HepG2 (cell line): ENCODE data around the gene CTSA. TPM values are rescaled to one million over a fixed set of nuclear protein-coding genes. Genes with fewer than 3 reads are reported as not detected.

Experiments used
- ATF1 ChIP-seq: IDR thresholded peaks from 2 replicates; pipeline ENCODE4 v1.6.1; 2016; ENCODE audit warnings: mild to moderate bottlenecking, control low read depth
- BORCS8-MEF2B ChIP-seq: sonication (generic); formaldehyde crosslinking; IDR thresholded peaks from 2 replicates; pipeline ENCODE4 v1.8.0; 2022; ENCODE audit warnings: mild to moderate bottlenecking, missing genetic modification reagents
- HNF4A ChIP-seq: sonication (generic); formaldehyde crosslinking; IDR thresholded peaks from 2 replicates; pipeline ENCODE4 v1.4.0; 2020; ENCODE audit warnings: missing genetic modification reagents
- IKZF4 ChIP-seq: sonication (generic); formaldehyde crosslinking; IDR thresholded peaks from 2 replicates; pipeline ENCODE4 v1.5.1; 2020; ENCODE audit warnings: borderline replicate concordance, mild to moderate bottlenecking, low read depth, missing genetic modification reagents; ENCODE audit errors: not compliant biosample characterization
- NBN ChIP-seq: fragments of 450-650 bp; conservative IDR thresholded peaks from 2 replicates; pipeline ENCODE4 v1.6.1; 2017
- POGZ ChIP-seq: sonication (generic); formaldehyde crosslinking; IDR thresholded peaks from 2 replicates; pipeline ENCODE4 v1.4.0; 2020; ENCODE audit warnings: mild to moderate bottlenecking, missing genetic modification reagents
- POLR2A ChIP-seq, 2 experiments: IDR thresholded peaks; 2 replicates each; pipeline ENCODE4 v1.6.1; 2011; ENCODE audit warnings: low read depth in 2 of 2, low read length in 2 of 2, mild to moderate bottlenecking in 1 of 2, moderate library complexity in 1 of 2; ENCODE audit not compliant: insufficient read depth in 1 of 2
- POLR2AphosphoS2 ChIP-seq: IDR thresholded peaks from 2 replicates; pipeline ENCODE4 v1.6.1; 2011; ENCODE audit warnings: low read depth, low read length, improper control_type of control experiment
- RORA ChIP-seq: sonication (generic); formaldehyde crosslinking; IDR thresholded peaks from 2 replicates; pipeline ENCODE4 v1.5.0; 2020; ENCODE audit warnings: mild to moderate bottlenecking, missing genetic modification reagents, moderate library complexity
- SOX5 ChIP-seq: IDR thresholded peaks from 2 replicates; pipeline ENCODE4 v1.6.1; 2016; ENCODE audit warnings: borderline replicate concordance
- TCF7 ChIP-seq: sonication (generic); IDR thresholded peaks from 2 replicates; pipeline ENCODE4 v1.6.1; 2016; ENCODE audit warnings: antibody characterized with exemption, low read depth
- TCF7L2 ChIP-seq: IDR thresholded peaks from 2 replicates; pipeline ENCODE4 v1.6.1; 2011; ENCODE audit warnings: mild to moderate bottlenecking, low read depth, low read length, moderate library complexity
- TMF1 ChIP-seq: sonication (generic); formaldehyde crosslinking; IDR thresholded peaks from 2 replicates; pipeline ENCODE4 v1.8.1; 2022; ENCODE audit warnings: low read depth, missing genetic modification reagents
- ZC3H4 ChIP-seq: sonication (generic); formaldehyde crosslinking; IDR thresholded peaks from 2 replicates; pipeline ENCODE4 v1.4.0; 2020; ENCODE audit warnings: missing genetic modification reagents, borderline replicate concordance
- ZNF24 ChIP-seq: fragments of 450-650 bp; IDR thresholded peaks from 2 replicates; pipeline ENCODE4 v1.6.1; 2017; ENCODE audit warnings: antibody characterized with exemption, mild to moderate bottlenecking
- ZNF256 ChIP-seq: sonication (generic); formaldehyde crosslinking; conservative IDR thresholded peaks from 2 replicates; pipeline ENCODE4 v1.4.0; 2020; ENCODE audit warnings: missing genetic modification reagents
- ZNF546 ChIP-seq: sonication (generic); formaldehyde crosslinking; conservative IDR thresholded peaks from 2 replicates; pipeline ENCODE4 v1.8.1; 2023; ENCODE audit warnings: mild to moderate bottlenecking, missing genetic modification reagents
- ZNF652 ChIP-seq: IDR thresholded peaks from 2 replicates; pipeline ENCODE4 v1.6.1; 2016; ENCODE audit warnings: low read depth, borderline replicate concordance
- polyA plus RNA-seq, 8 experiments: library from polyadenylated mRNA; depleted of rRNA in 3 of 8; stranded (reverse) in 7 of 8; unstranded in 1 of 8; fragments of >200 nt; fragmentation: Illumina TruSeq in 4 of 8; extraction: Trizol in 4 of 8; gene quantifications; 2 replicates each; pipeline versions ENCODE4 v1.2.1 to v1.2.3, GENCODE V29; 2011 to 2016; ENCODE audit warnings: low read depth in 4 of 8, missing spikeins in 1 of 8, mixed read lengths in 1 of 8; ENCODE audit not compliant: insufficient read depth in 1 of 8
- total RNA-seq, 5 experiments: library from RNA; depleted of rRNA; stranded (reverse); fragments of >200 nt; fragmentation: Illumina TruSeq; extraction: Trizol; gene quantifications; 2 replicates each; pipeline ENCODE4 v1.2.3, GENCODE V29; 2016; ENCODE audit warnings: low read depth in 1 of 5
- TF ChIP-seq, protein P1 (sequence below), 2 experiments: sonication (generic) in 1 of 2; formaldehyde crosslinking in 1 of 2; IDR thresholded peaks; 2 replicates each; pipeline versions ENCODE4 v1.4.0 to v1.6.1; 2018 to 2020; ENCODE audit warnings: missing genetic modification reagents in 2 of 2, borderline replicate concordance in 1 of 2, low read depth in 1 of 2, mild to moderate bottlenecking in 1 of 2, missing biosample characterization in 1 of 2
- TF ChIP-seq, protein P2 (sequence below): sonication (generic); formaldehyde crosslinking; conservative IDR thresholded peaks from 2 replicates; pipeline ENCODE4 v1.5.0; 2020; ENCODE audit warnings: missing genetic modification reagents
- TF ChIP-seq, protein P3 (sequence below): sonication (generic); formaldehyde crosslinking; IDR thresholded peaks from 2 replicates; pipeline ENCODE4 v1.8.1; 2023; ENCODE audit warnings: mild to moderate bottlenecking, missing genetic modification reagents
- TF ChIP-seq, protein P4 (sequence below): sonication (generic); formaldehyde crosslinking; IDR thresholded peaks from 2 replicates; pipeline ENCODE4 v1.4.0; 2020; ENCODE audit warnings: missing genetic modification reagents

CTSA gene
- total and polyA plus RNA-seq, 2 of the 13 experiments (the other 11 are each of a cell fraction or from before 2014, with no cell fraction given) = 202 to 231 TPM

DNA sequence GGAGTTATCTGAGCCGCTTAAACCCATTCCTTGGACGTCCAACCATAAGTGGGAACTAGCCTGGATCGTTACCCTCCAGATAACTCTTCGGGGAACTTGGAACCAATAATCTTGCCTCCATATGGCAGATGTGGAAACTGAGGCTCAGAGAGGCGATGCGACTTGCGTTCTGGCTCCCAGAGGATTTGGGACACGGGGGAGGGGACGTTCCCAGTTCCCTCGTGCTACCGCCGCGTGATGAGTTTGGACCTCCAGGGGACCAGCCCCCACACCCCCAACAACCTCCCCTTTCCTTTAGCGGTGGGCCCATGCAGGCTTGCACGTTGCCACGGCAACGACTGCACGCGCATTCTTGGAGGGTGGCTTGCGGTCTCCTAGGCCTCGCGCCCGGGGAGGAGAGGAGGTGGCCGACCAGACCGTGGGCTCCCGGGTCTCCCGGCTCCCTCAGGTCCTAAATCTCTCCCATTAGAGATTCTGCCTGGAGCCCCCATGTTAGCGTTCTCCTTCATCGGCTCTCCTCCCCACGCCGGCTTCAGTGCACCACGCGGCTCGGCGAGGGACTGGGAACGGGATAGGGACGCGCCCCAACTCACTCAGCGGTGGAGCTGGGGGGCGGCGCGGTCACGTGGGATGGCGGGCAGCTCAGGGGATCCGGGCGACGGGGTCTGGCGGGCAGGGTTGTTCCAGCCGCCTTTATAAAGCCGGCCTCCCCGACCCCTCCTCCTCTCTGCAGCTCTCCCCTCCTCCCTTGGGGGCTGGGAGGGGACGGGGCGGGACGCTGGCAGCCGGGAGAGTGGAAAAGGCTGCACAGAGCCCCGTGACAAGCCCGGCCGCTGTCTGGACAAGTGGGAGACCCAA lies 20.6 kb downstream of the CTSA start, which contains the start of gene PLTP (continued):
- TF ChIP-seq ZNF652 (CRISPR knock-in tag) = no peak
- TF ChIP-seq, protein P1, sequence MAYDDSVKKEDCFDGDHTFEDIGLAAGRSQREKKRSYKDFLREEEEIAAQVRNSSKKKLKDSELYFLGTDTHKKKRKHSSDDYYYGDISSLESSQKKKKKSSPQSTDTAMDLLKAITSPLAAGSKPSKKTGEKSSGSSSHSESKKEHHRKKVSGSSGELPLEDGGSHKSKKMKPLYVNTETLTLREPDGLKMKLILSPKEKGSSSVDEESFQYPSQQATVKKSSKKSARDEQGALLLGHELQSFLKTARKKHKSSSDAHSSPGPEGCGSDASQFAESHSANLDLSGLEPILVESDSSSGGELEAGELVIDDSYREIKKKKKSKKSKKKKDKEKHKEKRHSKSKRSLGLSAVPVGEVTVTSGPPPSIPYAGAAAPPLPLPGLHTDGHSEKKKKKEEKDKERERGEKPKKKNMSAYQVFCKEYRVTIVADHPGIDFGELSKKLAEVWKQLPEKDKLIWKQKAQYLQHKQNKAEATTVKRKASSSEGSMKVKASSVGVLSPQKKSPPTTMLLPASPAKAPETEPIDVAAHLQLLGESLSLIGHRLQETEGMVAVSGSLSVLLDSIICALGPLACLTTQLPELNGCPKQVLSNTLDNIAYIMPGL (CRISPR knock-in tag; IDR thresholded peaks at IDR 0.05; ENCODE audit: borderline replicate concordance in 1 of 2, low read depth in 1 of 2) = peak in 1 of 2 experiments; percentile 64; a peak in 1 of 4 replicates
- TF ChIP-seq POLR2AphosphoS2 = no peak
- TF ChIP-seq BORCS8-MEF2B (CRISPR knock-in tag) = peak; percentile 54; the same call in 1 of the 2 replicates
- no peak for TF ChIP-seq TCF7
- peak in 1 of 2 experiments; percentile 73; a peak in 3 of 4 replicates for TF ChIP-seq POLR2A (IDR thresholded peaks at IDR 0.05; ENCODE audit: insufficient read depth in 1 of 2, low read depth in 2 of 2, low read length in 2 of 2)
- TF ChIP-seq ZNF546 (CRISPR knock-in tag) = no peak
- TF ChIP-seq ZNF24 = no peak
- TF ChIP-seq TMF1 = no peak
- no peak for TF ChIP-seq TCF7L2
- TF ChIP-seq ZC3H4 (CRISPR knock-in tag) = no peak
- TF ChIP-seq RORA (CRISPR knock-in tag) = no peak
- no peak for TF ChIP-seq IKZF4 (CRISPR knock-in tag)
- TF ChIP-seq, protein P2, sequence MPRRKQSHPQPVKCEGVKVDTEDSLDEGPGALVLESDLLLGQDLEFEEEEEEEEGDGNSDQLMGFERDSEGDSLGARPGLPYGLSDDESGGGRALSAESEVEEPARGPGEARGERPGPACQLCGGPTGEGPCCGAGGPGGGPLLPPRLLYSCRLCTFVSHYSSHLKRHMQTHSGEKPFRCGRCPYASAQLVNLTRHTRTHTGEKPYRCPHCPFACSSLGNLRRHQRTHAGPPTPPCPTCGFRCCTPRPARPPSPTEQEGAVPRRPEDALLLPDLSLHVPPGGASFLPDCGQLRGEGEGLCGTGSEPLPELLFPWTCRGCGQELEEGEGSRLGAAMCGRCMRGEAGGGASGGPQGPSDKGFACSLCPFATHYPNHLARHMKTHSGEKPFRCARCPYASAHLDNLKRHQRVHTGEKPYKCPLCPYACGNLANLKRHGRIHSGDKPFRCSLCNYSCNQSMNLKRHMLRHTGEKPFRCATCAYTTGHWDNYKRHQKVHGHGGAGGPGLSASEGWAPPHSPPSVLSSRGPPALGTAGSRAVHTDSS = no peak
- no peak for TF ChIP-seq SOX5
- no peak for TF ChIP-seq HNF4A
- no peak; the same call in 1 of the 2 replicates for TF ChIP-seq POGZ (CRISPR knock-in tag)
- TF ChIP-seq ATF1 (CRISPR knock-in tag) = no peak
- TF ChIP-seq ZNF256 (CRISPR knock-in tag) = no peak
- TF ChIP-seq, protein P3, sequence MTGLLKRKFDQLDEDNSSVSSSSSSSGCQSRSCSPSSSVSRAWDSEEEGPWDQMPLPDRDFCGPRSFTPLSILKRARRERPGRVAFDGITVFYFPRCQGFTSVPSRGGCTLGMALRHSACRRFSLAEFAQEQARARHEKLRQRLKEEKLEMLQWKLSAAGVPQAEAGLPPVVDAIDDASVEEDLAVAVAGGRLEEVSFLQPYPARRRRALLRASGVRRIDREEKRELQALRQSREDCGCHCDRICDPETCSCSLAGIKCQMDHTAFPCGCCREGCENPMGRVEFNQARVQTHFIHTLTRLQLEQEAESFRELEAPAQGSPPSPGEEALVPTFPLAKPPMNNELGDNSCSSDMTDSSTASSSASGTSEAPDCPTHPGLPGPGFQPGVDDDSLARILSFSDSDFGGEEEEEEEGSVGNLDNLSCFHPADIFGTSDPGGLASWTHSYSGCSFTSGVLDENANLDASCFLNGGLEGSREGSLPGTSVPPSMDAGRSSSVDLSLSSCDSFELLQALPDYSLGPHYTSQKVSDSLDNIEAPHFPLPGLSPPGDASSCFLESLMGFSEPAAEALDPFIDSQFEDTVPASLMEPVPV (CRISPR knock-in tag) = peak; percentile 70; the same call in 1 of the 2 replicates
- TF ChIP-seq, protein P4, sequence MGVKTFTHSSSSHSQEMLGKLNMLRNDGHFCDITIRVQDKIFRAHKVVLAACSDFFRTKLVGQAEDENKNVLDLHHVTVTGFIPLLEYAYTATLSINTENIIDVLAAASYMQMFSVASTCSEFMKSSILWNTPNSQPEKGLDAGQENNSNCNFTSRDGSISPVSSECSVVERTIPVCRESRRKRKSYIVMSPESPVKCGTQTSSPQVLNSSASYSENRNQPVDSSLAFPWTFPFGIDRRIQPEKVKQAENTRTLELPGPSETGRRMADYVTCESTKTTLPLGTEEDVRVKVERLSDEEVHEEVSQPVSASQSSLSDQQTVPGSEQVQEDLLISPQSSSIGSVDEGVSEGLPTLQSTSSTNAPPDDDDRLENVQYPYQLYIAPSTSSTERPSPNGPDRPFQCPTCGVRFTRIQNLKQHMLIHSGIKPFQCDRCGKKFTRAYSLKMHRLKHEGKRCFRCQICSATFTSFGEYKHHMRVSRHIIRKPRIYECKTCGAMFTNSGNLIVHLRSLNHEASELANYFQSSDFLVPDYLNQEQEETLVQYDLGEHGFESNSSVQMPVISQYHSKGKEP (CRISPR knock-in tag) = no peak
- TF ChIP-seq NBN = no peak
